ENCODE measurements around the gene ZNF416. TPM values are rescaled to one million over a fixed set of nuclear protein-coding genes. Genes with fewer than 3 reads are reported as not detected.

ZNF416 gene
- total and polyA plus RNA-seq, 2 of the 8 experiments (the other 6 are each of a cell fraction or from before 2014, with no cell fraction given), result 3.2 to 10.3 TPM

- H4K5ac ChIP-seq (ENCODE audit: insufficient read length, low read depth, low read length), result no peak within 1 kb of the TSS
- H2AK5ac ChIP-seq (ENCODE audit: low read depth, low read length), result no peak within 1 kb of the TSS
- H3K36me3 ChIP-seq (ENCODE audit: control insufficient read depth in 2 of 4, insufficient read depth in 4 of 4, low read length in 3 of 4), result peaks cover 0 to 5% (median 2%) of the 10 kb centered on the region in 4 experiments; a peak in 2 of 8 replicates
- no peak within 1 kb of the TSS for H3K27ac ChIP-seq (ENCODE audit: low read depth, low read length)
- no peak within 1 kb of the TSS for H3K23ac ChIP-seq (ENCODE audit: insufficient read length)
- peaks cover 0 to 3% (median 2%) of the 10 kb centered on the region in 4 experiments; a peak in 3 of 7 replicates for H3K4me1 ChIP-seq (replicated peaks in 1 of 4; ENCODE audit: control insufficient read depth in 3 of 4, insufficient read depth in 4 of 4, low read length in 3 of 4)
- ChIA-PET CTCF (ENCODE audit: partially characterized antibody) (interaction anchor here (0.9 to 1.4 kb wide), 2 partner anchors 11 to 51 kb away, joined by 3 read pairs; no protein-coding TSS in a partner anchor), POLR2A (ENCODE audit: partially characterized antibody) (interaction anchor here (1.2 to 3.0 kb wide), 8 partner anchors 15 to 164 kb away, joined by 3 to 12 read pairs (median 6); partner anchors contain the start of genes ZIK1, ZNF134, ZNF154 and ZNF551)
- no peak within 1 kb of the TSS for H4K91ac ChIP-seq (replicated peaks; ENCODE audit: insufficient read length, low read length)
- no peak within 1 kb of the TSS for H3K18ac ChIP-seq (ENCODE audit: extremely low read depth, low read length)
- no peaks in the 10 kb centered on the region for H3K27me3 ChIP-seq (replicated peaks in 1 of 4; ENCODE audit: control insufficient read depth in 3 of 4, extremely low read depth in 1 of 4, insufficient read depth in 3 of 4, low read length in 3 of 4)
- WGBS, 2 experiments (ENCODE audit: extremely low coverage in 1 of 2, insufficient coverage in 1 of 2, insufficient read length in 1 of 2, insufficient replicate concordance in 2 of 2, low coverage in 1 of 2, low lambda C conversion rate in 2 of 2, missing lambda C conversion rate in 1 of 2), result 1% methylated on average over 47 of the region's 53 CpGs; no CpG with 5 or more reads in 1 of the 2 experiments
- H4K8ac ChIP-seq (ENCODE audit: extremely low read depth, insufficient read depth, low read length), result peak within 1 kb of the TSS; percentile 53
- DNase-seq (ENCODE audit: low read depth in 1 of 2, low spot score in 2 of 2), result peak; percentile 72 to 87
- H3K79me1 ChIP-seq (ENCODE audit: low read depth, low read length), result peaks cover 2% of the 10 kb centered on the region; the same call in 1 of the 2 replicates
- H2BK120ac ChIP-seq (replicated peaks; ENCODE audit: low read depth, low read length), result no peak within 1 kb of the TSS
- no peak within 1 kb of the TSS for H2BK12ac ChIP-seq (ENCODE audit: low read depth, low read length)
- H2BK15ac ChIP-seq (ENCODE audit: low read length), result no peak within 1 kb of the TSS
- H4K20me1 ChIP-seq (replicated peaks in 1 of 2; ENCODE audit: control insufficient read depth in 1 of 2, insufficient read depth in 2 of 2, low read length in 2 of 2), result no peaks in the 10 kb centered on the region
- H3K56ac ChIP-seq (replicated peaks; ENCODE audit: insufficient read length, low read depth, low read length), result no peak within 1 kb of the TSS
- no peaks in the 10 kb centered on the region for H3K9me3 ChIP-seq (ENCODE audit: insufficient read depth in 2 of 2, low read depth in 1 of 2, low read length in 1 of 2)
- H3K4me2 ChIP-seq (ENCODE audit: insufficient read depth in 1 of 2, low read depth in 2 of 2, low read length in 2 of 2), result peak within 1 kb of the TSS; percentile 87 to 92
- no peak within 1 kb of the TSS for H3K14ac ChIP-seq (ENCODE audit: insufficient read length)
- no peak within 1 kb of the TSS for H2BK20ac ChIP-seq (ENCODE audit: low read length)
- H2AFZ ChIP-seq (ENCODE audit: low read length), result peak within 1 kb of the TSS; percentile 93
- peak within 1 kb of the TSS in 3 of 4 experiments; percentile 30 to 74 (median 45); a peak in 6 of 7 replicates for H3K9ac ChIP-seq (replicated peaks in 1 of 4; ENCODE audit: extremely low read depth in 1 of 4, low read depth in 3 of 4, low read length in 3 of 4)
- peaks cover 7% of the 10 kb centered on the region for H3K23me2 ChIP-seq (ENCODE audit: low read depth, low read length)
- no peak within 1 kb of the TSS for H2BK5ac ChIP-seq (ENCODE audit: low read depth, low read length)
- no peak within 1 kb of the TSS for H3K4ac ChIP-seq (replicated peaks; ENCODE audit: insufficient read length, low read depth, low read length)
- FAIRE-seq, result peak; percentile 93
- H3K79me2 ChIP-seq (ENCODE audit: control insufficient read depth in 1 of 2, insufficient read depth in 2 of 2, low read length in 2 of 2), result 0 out of 4 replicates have a peak, but pooled peaks cover 0 to 7% of the 10 kb centered on the region in 2 experiments
- peak within 1 kb of the TSS; percentile 74 to 90 (median 82) for H3K4me3 ChIP-seq (ENCODE audit: extremely low read depth in 1 of 4, insufficient read depth in 2 of 4, low read depth in 3 of 4, low read length in 4 of 4)
- TF ChIP-seq KDM4A (IDR thresholded peaks at IDR 0.05; ENCODE audit: low read depth, low read length, severe bottlenecking) (peak; percentile 97), GABPA (IDR thresholded peaks at IDR 0.05; ENCODE audit: borderline replicate concordance, insufficient read depth, low read length) (peak; percentile 96), CREB1 (IDR thresholded peaks at IDR 0.05) (peak; percentile 66; the same call in 1 of the 2 replicates), JUND (IDR thresholded peaks at IDR 0.05; ENCODE audit: low read length) (peak; percentile 25; the same call in 1 of the 2 replicates), PHF8 (conservative IDR thresholded peaks at IDR 0.05; ENCODE audit: low read depth, low read length) (peak; percentile 21; the same call in 1 of the 2 replicates), CHD2 (IDR thresholded peaks at IDR 0.05; ENCODE audit: low read length) (peak; percentile 76; the same call in 1 of the 2 replicates), TAF1 (IDR thresholded peaks at IDR 0.05; ENCODE audit: low read depth, low read length) (peak; percentile 26; the same call in 1 of the 2 replicates), SIN3A (conservative IDR thresholded peaks at IDR 0.05 in 1 of 2, IDR thresholded peaks at IDR 0.05 in 1 of 2; ENCODE audit: low read depth in 1 of 2, low read length in 2 of 2) (peak; percentile 82 to 97; a peak in 2 of 4 replicates), TAF7 (optimal IDR thresholded peaks at IDR 0.05; ENCODE audit: borderline replicate concordance, low read depth, low read length) (no peak), MAX (IDR thresholded peaks at IDR 0.05) (no peak), JUN (IDR thresholded peaks at IDR 0.05; ENCODE audit: low read depth, low read length) (no peak), BCL11A (IDR thresholded peaks at IDR 0.05; ENCODE audit: low read depth in 2 of 2, low read length in 2 of 2) (no peak)
Observed at GRCh38 chr19:57599761-57600383, 21.2 kb upstream of the ZNF416 start, which contains the start of gene ZNF530. TSS of gene ZNF530 (plus strand) at chr19:57599885. CDS start at chr19:57604346, 4,461 bp downstream.
